ENCODE data around the gene SKAP2.

SKAP2 gene

DNA sequence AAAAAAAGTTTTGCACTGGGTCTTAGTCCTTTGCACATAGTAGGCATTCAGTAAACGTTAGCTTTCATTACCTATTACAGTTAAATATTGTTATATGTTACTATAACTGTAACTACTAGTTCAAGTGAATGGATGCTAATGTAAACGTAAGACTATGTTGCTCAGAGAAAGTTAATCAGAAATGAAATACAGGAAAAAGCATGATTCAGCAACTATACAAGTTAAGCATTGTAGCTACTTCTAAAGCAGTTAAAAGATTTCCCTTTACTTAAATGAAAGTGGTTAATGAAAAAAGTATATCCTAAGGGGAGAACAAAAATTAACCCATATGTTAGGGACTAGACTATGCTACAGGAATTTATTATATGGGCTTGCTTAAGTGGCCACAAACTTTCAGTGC lies 121.2 kb downstream of the SKAP2 start:
- no peak for DNase-seq

DNA sequence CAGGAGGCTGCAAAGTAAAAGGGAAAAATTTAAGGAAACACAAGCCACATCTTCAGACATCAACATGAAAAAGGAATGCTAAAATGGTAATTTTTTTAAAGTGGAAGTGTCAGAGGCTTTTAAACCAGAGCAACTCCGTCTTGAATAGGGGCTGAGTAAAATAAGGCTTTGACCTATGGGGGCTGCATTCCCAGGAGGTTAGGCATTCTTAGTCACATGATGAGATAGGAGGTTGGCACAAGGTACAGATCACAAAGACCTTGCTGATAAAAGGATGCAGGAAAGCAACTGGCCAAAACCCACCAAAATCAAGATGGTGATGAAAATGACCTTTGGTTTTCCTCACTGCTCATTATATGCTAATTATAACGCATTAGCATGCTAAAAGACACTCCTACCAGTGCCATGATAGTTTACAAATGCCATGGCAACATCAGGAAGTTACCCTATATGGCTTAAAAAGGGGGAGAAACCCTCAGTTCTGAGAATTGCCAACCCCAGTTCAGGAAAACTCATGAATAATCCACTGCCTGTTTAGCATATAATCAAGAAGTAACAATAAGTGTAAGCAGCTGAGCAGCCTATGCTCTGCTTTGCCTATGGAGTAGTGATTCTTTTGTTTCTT lies 128.3 kb downstream of the SKAP2 start:
- no peak for DNase-seq

DNA sequence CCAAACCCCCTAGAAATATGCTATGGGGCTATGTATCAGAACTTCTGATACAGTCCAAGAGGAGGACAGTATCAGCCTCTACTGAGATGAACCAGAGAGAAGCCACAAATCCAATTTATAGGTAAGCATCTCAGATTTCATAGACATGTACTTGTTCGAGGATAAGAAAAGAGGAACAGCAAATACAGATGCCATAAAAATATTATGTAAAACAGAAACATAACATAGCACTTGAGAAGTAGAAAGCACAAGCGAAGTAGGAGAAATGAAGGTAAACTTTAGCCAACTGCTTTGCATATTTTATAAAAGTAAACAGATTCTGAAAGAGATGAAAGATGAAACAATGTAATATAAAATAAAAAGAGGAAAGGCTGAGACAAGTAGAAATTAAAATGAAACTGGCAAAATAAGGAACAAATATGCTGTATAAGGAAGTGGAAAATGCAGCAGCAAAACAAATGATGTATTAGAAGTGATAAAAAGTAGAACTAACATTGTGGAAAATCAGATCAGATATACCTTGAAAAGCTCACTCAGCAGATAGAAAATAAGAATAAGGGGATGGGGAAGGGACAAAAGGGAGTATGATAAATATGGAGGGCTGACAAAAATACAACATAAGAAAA lies 135.1 kb downstream of the SKAP2 start:
- no peak for DNase-seq

DNA sequence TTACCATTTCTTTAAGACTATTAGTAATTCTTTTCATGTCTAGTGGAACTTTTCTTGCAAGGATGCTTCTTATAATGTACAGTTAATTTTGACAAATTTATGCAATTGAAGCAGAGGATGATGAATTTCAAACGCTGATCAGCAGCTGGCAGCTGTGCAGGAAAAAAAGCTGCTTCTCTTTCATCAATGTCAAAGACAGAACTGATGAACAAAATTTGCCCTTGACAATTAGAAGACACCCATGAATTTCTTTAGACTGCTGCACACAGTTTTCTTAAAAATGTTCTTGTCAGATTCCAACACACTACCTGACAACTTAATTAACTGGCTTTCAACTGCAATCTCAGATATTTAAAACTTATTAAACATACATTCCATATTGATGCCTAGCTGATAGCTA lies 138.3 kb downstream of the SKAP2 start:
- no peak for DNase-seq

DNA sequence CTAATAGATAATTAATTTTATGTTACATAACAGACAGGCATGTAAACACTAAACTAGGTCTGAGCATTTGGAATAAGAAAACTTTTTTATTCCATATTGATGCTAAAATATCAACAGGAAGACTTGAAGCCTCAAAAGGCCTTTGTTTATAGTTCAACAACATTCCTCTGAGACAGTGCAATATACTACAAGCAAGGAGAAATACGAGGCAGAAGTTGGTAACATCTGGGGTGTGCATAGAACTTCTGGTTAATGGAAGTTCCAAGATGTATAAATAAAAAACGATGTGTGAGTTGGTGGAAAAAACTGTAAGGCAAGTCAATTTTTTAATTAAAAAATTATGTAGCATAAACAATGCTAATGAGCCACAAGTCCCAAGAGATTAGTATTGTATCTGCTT lies 139.6 kb downstream of the SKAP2 start:
- no peak for DNase-seq

DNA sequence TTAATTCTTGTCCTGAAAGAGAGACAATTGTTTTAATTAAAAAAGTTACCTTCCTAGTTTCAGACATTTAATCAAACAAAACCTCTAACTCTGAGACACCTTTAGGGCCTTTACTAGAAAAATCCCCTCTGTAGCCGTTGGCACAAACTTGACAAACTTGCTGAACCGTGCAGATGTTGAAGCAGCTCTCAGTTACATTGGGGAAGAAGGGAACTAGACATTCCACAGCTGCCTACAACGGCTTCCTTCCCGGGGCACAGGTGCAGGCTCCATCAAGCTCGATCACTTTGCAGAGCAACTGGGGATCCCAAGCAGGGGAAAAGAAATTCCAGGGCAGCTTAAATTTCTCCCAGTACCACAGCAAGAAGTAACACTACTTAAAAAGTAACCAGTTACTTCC lies 141.3 kb downstream of the SKAP2 start:
- no peak for DNase-seq

DNA sequence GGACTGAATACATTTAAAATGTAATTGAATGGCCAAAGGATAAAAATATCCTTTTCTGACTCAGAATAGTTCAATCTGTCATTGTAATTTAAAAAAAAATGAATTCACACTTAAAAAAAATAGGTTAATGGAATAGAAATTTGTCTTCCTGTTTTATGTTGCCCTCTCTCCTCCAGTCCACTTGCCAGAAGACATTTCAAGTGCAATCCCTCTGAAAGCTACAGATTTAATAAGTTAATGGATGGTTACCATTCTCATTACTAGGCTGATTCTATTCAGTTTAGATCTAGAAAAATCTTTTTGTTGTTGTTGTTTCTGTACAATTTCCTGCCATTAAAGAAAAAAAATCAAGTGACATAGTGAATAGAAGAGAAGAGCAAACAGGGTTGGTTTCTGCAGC lies 142.9 kb downstream of the SKAP2 start:
- no peak for DNase-seq

DNA sequence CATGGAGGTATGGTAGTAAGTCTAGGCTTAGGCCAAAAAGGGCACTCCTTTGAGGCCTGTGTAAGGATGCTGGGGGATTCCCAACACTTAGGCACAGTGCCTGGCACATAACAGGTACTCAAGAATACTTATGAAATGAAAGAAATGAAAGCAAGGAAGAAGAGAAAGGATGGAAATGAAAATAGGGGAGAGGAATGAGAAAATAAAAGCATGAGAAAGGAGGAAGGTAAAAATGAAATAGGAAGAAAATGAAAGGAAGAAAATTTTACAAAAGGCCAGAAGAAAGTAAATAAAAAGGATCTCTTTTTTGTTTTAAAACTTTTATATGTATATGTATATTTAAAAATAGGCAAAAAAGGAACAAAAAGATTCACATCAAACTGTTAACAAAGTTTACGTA lies 146.3 kb downstream of the SKAP2 start:
- DNase-seq = no peak

DNA sequence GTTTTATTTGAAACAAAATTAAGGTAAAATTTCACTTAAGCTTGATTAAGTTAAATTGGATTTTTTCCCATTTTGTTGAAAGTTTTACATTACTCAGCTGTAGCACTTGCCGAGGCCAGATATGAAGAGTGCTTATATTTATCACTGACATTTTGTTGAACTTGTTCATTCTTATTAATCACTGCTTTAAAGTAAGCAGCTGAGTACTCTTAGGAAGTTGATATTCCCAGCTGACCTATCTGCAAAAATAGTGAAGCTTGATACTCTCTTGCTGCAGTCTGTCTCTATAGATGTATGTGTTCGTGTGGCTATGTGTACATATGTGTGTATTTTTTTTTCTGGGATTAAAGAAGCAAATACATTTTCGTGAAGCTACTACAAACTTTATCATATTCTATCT lies 150.0 kb downstream of the SKAP2 start:
- no peak for DNase-seq

DNA sequence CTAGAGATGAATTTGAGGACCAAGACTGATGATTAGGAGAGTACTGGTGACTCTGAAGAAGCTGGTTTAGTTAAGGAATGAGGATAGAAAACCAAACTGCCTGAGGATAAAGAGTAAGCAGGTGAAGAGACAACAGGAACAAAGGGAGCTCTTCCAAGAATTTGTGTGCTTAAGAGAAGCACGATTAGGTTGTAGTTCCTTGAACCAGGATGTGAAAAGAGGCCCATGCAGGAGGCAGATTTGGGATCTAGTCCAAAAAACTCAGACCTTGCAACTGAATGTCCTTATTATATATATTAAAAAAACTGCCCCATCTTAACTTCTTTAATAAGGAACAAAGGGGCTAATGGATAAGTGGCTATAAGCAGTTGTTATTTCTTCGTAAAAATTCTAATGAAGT lies 150.4 kb downstream of the SKAP2 start:
- DNase-seq = no peak

DNA sequence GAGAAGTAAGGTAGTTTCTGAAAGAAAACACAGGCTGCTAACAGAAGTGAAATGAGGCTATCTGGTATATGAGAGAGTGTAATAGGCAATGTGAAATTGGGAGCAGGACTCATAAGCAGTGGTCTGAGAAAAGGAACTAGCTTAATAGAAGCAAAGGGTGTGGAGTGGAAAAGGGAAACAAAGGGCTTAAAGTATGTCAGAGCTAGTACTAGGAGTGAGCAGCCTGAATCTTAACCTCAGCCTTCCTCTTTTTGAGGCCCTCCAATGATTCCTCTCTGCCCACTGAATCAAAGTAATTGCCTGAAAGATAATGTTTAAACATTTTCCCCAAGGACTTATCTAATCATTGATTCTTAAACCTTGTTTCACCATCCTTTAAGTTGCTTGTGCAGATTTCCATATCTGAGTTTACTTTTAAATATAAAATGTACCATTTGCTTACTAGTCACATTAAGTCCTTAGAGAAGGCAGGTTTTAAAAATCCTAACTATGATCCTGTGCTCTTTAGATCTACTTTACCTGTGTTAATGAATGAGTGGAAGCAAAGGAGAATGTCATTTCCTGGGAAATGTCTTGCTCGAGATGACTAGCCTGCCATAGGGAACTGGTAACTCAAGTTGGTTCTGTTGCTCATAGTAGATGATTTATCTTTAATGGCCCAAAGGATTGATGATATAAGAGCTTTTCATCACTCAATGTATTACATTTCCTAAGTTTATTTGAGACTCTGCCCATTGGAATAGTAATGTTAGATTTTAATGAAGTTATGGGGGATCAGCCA lies 155.0 kb downstream of the SKAP2 start:
- no peak for DNase-seq

DNA sequence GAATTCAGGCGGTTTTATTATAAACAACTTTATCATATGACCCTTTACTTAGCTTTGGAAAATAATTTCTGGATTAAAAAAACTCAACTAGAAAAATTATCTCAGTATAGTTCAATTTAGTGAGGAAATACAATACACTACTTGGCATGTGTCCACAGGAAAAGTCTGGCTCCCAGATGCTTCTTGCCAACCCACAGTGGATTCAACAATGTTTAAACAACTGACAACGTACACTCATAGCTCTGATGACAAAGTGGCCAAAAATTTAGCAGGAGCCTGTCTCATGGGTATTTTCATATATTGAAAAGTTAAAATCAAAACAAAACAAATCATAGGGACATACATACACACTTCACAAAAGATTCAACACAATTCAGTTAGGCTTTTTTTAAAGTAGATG lies 158.8 kb downstream of the SKAP2 start:
- no peak for DNase-seq

DNA sequence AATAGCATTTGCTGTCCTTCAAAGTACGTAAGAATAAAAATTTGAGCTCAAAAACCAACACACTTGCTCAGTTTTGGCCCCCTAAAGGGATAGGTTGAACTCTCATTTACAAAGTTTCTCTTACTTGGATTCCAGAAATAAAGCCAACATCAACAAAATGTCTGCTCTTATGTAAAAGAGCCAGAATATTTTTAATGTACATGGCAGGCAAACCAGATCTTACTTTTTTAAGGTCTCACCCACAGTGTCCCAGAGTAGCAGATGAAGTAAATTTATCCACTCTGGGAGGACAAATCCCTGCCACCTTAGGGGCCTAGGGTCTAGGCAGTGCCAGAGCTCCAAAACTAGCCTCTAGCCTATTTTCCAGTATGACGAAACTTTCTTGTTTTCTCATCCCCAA lies 159.6 kb downstream of the SKAP2 start:
- DNase-seq = no peak

DNA sequence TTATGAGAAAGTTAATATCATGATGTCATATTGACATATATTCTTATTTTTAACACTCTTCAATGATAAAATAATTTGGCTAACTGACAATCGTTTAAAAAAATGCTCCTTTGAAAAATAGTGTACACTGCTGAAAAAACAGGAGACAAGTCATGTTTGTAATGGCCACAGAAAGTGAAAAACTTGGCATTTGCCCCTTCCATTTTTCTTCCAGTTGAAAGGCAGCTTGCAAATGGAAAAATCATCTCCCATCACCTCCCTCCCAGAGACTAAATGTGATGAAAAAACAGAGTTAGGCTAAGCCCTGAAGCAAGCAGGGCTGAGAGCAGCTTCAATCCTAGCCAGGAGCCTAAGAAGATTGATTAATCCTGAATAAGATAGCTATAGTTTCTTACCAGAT lies 160.4 kb downstream of the SKAP2 start:
- DNase-seq = no peak

DNA sequence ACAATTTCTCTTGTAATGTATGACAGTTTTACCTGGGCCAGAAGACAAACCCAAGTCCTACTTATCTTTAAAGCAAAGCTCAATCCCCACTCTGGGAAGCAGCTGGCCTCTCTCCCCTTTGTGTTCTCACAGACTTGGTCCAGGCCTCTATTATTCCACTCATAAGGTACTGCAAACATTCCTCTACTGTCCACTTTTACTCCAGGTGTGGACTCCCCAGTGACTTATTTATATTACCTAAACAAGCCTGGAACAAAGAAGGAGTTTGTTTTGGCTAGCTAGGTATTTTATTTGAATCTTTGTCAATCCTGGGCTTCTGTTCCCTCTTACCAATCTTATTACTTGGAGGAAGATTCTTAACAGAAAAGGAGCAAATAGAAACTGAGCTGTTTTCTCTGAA lies 163.5 kb downstream of the SKAP2 start:
- no peak for DNase-seq

DNA sequence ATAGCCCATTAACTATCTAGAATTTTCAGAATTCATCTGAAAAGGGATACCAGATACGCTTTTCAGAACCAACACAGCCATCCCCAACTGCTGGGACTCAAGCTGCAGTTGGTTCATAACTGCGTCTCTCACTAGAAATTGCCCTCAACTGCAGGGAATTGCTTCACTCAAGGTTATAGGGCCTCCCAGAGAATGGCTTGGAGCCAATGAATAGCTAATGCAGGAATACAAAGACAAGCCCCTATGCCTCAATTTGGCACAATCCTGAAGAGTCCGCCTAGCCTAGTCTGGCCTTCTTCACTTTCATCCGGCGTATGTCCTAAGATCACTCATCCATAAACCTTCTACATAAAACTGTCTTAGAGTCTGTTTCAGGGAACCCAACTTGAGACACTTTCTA lies 164.0 kb downstream of the SKAP2 start:
- DNase-seq = no peak

DNA sequence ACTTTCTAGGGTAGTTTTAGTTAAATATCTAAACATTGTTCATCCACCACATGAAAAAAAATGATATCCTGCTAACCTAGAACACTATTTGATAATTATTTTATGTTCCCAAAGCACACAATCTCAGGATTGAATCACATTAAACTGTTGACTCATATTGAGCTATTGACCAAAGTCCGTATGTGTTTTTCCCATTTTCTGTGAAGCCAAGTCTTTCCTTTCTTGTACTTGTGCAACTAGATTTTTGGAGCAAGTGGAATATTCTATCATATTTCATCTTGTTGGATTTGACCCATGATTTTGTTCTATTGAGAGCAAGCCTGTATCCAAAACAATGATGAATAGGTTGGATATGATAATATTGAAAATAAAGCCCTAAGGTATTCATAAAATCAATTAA lies 164.6 kb downstream of the SKAP2 start:
- DNase-seq = no peak

DNA sequence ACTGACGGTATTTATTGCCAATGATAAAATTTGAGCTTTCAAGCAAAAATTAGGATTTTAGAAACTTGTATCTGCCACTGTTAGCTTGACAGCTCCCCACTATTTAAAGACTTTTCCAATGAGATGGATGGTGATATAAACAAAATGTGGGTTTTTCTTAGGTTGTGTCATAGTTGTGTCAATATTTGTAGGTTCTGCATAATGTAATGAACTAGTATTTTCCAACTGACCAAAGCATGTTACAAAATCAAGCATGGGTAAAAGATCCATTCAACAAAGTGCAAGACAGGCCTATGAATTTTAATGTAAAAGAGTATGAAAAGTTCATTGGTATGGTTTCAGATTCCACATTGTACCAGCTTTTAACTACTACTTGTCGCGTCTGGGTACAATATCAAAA lies 165.6 kb downstream of the SKAP2 start:
- DNase-seq = no peak

DNA sequence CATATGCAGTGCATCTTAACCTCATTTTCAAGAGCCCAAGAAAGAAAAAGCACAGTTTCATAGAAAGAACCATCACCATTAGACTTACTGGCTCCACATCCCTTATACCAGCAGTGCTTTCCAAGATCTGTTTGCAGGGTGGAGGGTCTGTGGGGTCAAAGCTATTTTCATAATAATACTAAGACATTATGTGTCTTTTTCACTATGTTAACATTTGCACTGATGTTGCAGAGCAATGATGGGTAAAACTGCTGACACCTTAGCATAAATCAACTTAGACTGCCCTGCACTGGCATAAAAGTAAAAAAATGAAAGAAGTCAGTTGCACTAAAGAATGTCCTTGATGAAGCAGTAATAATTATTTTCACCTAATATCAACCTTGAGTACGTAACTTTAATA lies 166.2 kb downstream of the SKAP2 start:
- DNase-seq = no peak

DNA sequence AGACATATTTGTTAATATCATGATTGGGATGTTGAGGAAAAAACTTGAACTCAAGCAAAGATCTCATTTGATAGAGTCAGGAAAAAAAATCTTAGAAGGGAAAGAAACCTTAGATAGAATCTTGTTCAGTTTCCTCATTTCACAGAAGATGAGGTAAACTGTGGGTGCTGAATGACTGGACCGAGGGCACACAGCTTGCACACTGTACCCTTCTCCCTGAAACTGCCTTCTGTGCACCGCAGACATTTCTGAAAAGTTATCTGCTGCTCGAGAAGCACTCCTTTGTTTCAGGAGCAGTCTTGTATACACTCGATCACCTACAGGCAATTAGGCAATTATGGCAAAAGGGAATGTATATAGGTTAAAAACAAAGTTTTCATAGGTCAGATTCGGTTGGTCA lies 167.4 kb downstream of the SKAP2 start:
- DNase-seq = no peak

DNA sequence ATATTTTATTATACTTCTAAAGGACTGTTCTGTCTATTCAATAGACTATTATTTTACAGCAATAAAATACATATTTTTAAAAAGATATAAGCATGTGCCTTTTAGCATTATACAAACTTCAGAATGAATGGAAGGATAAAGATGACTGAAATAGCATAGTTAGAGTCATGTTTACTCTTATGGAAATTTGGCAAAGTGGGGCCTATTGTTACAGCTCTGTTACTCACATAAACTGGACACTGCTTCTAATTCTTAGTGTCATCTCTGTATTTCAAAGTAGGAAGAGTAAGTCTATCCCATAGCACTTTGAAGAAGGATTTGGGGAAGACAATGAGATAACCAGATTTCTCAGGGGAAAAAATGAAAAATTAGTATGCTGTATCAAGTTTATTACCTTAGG lies 168.2 kb downstream of the SKAP2 start:
- DNase-seq = no peak

DNA sequence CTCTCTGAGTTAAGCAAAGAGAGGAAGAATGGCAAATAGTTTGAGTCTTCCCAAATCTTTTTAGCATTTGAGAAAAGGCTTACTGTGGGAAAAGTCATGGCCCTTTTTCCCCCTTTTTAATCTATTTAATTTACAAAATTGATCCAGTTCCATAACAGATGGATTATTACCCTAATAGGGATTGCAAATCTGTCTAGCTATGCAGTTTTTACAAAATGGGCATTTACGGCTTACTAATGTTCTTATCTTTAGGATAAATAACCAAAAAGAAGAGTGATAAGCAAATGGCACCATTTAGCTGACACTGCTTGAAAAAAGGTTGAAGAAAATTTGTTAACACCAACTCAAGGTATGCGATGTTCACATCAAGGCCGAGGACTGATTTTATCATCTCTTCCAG lies 169.7 kb downstream of the SKAP2 start:
- no peak for DNase-seq

DNA sequence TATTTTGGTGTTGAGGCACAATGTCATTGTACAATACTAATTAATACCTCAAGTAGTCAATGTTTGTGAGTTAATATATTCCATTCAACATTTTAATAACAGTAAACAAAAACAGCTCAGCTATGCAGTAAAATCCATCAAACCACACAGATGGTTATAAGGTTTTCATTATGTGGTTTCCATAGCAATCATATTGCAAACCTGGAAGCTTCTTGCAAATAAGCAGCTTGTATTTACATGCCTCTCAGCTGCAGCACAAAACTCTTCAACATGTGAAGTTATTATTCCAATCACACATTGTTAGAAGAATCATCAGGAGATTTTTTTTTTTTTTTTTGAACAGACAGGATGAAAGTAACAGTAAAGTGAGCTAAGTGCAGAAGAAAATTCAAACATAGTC lies 170.2 kb downstream of the SKAP2 start:
- DNase-seq = no peak

DNA sequence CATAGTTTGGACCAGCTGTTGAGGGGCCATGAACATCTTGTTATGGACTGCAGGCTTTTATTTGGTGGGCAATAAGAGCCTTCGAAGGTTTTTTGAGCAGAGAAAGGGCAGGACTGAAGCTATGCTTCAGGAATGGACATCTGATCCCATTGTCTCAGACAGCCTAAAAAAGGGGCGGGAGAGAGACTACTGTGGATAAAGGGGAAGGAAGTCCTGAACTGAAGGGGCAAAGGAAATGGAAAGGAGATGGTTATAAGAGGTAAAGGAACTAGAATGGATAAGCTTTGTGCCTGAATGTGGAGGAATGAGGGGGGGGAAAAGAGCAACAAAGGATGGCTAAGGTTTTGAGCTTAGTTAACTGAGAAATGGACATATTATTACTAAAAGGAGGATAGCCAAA lies 172.5 kb downstream of the SKAP2 start:
- no peak for DNase-seq

DNA sequence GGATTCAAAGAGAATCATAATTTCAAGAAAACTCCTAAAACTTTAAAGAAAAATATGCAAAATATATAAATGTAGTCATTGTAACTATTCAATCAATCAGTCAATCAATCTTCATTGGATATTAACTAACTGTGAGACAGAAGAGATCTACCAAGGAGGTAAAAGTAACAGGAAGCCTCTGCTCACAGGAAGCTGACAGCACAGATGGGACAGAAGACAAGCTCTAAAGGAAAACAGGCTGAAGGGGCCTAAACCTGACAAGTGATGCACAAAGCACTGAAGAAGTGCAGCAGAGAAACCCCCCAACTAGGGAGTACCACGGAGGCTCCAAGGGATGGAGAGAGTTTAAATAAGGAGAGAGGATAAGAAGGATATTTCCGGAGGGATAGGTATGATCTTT lies 173.0 kb downstream of the SKAP2 start:
- no peak for DNase-seq
